CD4-positive, alpha-beta T cell treated with Interferon gamma for 1 hour (primary cell): ENCODE data around the gene GRIP1.
A peak's percentile ranks its signal among the peaks of the same experiment; 100 is the strongest.
"Not testable (repeated sequence)": the region's sequence is repeated elsewhere in the genome, so short reads cannot be mapped to it uniquely, and the experiment has no call there.

Experiments
- DNase-seq: peaks from one replicate; pipeline ENCODE4 v3.0.0-alpha.2; 2020

The GRIP1 gene

GRCh38 chr12:66303316-66303804 lies 375.5 kb downstream of the GRIP1 start:
- not testable (repeated sequence) for DNase-seq

GRCh38 chr12:66302827-66303169 lies 376.1 kb downstream of the GRIP1 start:
- no peak for DNase-seq

- peak; percentile 95 for DNase-seq
These were observed 376.7 kb downstream of the GRIP1 start, which contains the start of gene HELB for GRCh38 chr12:66301944-66302826. Gene HELB (plus strand): TSS chr12:66302493. CDS start chr12:66302604, 111 bp downstream.

GRCh38 chr12:66297923-66298322 lies 381.0 kb downstream of the GRIP1 start:
- no peak for DNase-seq
